ENCODE data around the gene PCDH18.

GRCh38 chr4:137572647-137573046 lies 40.4 kb upstream of the PCDH18 start:
- TF ChIP-seq CTCF (IDR thresholded peaks at IDR 0.05) (no peak), POLR2A (IDR thresholded peaks at IDR 0.05) (no peak), EP300 (IDR thresholded peaks at IDR 0.05) (no peak), POLR2AphosphoS5 (IDR thresholded peaks at IDR 0.05) (no peak)

Measured in sigmoid colon (tissue), 4 donors.